SW 1271 (cell line): ENCODE results near the gene PARP3.
"Not testable (repeated sequence)": the region's sequence is repeated elsewhere in the genome, so short reads cannot be mapped to it uniquely, and the experiment has no call there.

Experiments used
- DNase-seq, 2 experiments: peaks; one replicate each; lab custom pipeline; 2025; lab: John Stamatoyannopoulos, UW

The PARP3 gene

DNA sequence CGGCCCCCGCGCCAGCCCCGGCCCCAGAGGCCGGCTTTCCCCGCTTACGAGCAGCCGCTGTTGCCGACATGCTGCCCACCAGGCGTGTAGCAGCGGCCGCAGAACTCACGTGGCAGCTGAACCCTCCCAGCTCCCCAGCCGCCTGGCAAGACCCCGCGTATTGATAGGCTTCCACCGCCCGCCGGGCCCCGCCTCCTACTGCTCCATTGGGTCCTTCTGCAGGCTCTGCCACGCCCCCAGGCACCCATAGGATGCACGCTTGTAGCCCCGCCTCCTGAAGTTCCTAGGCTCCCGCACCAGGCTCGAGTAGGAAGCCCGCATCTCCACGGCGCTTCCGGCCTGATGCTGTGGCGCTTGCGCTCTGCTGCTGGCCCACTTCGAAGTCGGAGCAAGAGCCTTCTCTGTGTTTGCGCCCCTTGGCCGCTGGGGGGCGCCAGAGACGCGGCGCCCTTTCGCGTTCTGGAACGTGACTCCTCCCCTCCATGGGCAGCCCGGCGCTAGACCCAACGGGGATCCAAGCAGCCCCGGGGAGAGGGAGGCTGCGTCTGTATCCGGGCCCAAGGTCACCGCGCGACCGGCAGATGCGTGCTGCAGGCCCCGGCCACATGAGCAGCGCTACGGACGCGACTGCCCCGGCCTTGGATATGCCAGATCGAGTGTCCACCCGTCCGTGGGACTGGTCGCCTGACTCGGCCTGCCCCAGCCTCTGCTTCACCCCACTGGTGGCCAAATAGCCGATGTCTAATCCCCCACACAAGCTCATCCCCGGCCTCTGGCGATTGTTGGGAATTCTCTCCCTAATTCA is at the start of gene PARP3, which contains the start of gene RRP9:
TSS of gene PARP3 (plus strand) at position 566 of the 805 bp plus-strand sequence. CDS start 993 bp downstream, outside the sequence.
TSS of gene RRP9 (minus strand) at position 107 of the 805 bp plus-strand sequence. CDS start at position 70, 37 bp downstream.
- DNase-seq, result peak; percentile 91 to 98

DNA sequence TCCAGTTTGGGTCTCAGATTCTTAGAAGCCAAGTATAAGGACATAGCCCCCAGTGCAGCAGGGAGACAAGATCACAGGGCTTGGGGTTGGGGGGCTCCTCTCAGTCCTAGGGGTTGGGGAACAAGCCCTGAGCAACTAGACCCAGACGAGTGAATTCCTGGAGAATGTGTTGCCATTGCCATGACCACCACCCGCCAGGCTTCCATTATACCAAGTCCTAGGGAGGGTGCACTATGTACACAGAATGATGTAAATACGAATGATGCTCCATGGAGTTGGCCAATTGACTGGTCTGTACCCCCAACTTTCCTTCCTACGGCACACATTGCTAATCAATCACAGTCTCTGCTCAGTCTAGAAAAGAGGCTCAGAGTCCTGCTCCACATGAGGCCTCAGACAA is 47.8 kb upstream of the PARP3 start:
- DNase-seq, result no peak

DNA sequence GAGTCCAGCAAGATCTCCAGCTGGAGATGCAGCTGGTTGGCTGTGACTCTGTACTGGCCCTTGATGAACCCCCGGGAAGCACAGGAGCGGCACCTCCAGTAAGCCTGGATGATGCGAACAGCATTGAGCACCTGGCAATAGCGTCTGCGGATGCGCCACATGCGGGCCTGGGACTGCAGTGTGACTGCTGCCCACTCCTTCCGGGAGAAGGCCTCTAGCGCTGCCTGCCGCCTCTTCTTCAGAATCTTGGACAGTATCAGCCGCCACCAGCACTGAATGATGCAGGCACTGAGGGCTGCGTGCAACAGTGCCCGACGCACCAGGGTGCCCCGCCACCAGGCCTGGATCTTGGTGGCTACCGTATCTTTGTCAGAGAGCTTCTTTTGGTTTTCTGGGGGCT is 47.2 kb upstream of the PARP3 start:
- DNase-seq, result no peak

DNA sequence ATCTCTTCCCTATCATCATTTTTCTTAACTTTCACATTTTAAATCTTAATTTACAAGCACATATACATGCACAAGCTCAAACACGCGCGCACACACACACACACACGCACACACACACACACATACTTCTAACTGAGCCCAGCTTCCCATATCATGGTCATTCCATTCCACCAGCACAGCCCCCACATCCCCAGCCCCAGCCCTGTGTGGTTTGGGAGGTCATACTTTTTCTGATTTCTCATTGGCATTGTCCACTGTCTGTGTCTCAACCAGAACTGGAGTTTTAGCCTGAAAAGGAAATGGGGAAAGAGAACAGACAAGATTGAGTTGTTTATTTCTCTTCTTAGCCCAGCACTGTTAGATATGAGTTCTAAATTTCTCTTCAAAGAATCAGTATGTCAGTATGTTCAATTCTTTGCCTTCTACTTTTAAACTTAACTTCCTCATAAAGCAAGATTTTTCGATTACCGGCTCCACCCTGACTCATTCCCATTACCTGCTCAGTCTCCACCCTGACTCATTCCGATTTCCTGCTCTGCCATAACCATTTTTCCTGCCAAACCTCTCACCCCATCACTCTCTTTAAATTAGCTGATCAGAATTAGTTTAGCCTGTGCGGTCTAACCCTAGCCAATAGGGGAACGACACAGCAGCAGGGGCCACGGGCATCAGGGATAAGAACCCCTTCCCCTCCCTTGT is 45.4 kb upstream of the PARP3 start:
- no peak for DNase-seq

DNA sequence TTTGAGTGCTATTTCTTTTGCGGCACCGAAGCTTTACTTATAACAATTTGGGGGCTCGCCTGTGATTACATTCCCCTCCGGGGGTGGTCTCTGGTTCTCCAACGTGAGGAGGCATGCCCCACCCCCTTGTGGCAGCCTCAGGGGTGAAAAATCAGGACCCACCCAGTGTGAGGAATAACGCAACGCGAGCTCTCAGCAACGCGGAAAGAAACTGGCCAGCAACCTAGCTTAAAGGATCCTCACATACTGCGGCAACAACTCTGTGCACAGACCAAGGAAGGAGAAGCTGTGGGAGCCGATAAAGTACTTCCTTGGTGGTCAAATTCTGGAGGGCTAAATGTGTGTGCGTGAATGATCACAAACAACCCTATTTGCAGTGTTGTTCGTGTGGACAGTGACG is 44.8 kb upstream of the PARP3 start:
- DNase-seq, result no peak

DNA sequence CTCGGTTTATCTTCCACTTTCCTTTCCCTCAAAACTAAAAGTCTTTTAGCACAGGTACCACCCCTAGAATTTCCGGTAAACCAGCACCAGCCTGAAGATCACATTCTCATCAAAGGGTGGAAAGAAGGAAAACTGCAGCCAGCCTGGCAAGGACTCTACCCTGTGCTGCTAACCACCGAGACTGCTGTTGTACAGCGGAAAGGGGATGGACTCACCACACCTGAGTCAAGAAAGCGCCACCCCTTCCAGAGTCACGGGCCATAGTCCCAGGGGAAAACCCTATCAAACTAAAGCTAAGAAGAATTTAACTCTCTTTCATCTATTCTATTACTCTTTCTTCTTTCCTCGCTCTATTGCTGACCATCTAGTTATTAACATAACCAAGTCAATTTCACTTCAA is 42.1 kb upstream of the PARP3 start:
- DNase-seq, result not testable (repeated sequence)

DNA sequence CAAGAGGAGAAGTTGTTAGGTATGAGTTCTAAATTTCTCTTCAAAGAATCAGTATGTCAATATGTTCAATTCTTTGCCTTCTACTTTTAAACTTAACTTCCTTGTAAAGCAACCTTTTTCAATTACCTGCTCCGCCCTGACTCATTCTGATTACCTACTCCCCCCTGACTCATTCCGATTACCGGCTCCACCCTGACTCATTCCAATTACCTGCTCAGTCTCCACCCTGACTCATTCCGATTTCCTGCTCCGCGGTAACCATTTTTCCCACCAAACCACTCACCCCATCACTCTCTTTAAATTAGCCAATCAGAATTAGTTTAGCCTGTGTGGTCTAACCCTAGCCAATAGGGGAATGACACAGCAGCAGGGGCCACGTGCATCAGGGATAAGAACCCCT is 39.8 kb upstream of the PARP3 start:
- DNase-seq, result not testable (repeated sequence)

DNA sequence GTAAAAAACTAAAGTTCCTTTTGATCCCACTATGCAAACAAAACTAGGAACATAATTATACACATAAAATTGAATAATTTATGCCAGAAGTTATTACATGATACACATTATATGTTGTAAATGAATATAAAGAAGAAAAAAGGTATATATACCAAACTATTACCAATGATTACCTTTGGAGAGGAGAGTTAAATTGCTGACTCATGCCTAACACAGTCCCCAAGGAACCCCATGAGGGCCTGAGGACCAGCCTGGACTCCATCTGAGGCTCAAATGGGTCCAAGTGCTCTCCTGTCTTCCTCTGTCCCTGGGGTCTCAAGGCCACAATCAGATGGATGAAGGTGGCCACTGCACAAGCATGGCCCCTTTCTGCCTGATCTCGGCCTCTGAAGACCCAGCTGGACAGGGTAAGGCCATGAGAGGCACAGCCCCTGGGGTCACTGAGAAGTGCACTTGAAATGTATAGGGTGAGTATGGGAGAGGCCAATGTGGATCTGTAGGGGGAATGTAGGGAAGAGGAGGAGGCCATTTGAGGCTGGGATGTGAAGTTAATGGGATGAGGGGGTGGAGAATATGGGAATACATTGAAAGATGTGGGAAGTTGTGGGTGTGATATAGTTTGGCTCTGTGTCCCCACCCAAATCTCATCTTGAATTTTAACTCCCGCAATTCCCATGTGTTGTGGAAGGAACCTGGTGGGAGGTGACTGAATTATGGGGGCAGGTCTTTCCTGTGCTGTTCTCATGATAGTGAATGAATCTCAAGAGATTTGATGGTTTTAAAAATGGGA is 37.9 kb upstream of the PARP3 start:
- no peak for DNase-seq

DNA sequence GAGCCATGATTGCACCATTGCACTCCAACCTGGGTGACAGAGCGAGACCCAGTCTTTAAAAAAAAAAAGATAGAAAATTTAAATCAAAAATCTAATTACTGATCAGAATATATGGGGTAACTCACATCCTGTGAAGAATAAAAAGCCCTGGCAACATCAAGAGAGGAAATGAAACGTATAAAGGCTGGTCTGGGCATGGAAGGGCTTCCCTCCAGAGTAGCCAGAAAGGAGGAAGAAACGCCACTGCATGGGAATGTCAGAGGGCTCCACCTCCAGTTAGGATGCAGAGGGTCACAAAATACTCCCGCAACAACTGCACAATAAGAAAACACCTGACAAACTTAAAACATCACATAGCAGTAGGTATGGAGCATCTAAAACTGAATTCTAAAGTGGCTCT is 34.1 kb upstream of the PARP3 start:
- DNase-seq, result no peak

DNA sequence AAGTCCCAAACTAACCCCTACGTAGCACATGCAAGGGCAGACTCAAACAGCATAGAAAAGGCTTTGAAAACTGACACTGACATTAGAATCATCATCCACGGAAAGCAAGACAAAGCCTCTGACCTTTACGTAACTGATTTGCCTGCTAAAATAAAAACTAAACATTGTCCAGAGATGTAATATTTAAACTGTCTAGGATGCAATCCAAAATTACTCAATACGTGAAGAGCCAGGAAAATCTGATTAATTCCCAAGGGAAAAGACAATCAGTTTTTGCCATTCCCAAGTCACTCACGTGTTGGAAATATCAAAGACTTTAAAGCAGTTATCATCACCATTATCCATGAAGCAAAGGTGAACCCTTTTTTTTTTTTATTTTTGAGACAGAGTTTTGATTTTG is 25.7 kb upstream of the PARP3 start:
- no peak for DNase-seq

DNA sequence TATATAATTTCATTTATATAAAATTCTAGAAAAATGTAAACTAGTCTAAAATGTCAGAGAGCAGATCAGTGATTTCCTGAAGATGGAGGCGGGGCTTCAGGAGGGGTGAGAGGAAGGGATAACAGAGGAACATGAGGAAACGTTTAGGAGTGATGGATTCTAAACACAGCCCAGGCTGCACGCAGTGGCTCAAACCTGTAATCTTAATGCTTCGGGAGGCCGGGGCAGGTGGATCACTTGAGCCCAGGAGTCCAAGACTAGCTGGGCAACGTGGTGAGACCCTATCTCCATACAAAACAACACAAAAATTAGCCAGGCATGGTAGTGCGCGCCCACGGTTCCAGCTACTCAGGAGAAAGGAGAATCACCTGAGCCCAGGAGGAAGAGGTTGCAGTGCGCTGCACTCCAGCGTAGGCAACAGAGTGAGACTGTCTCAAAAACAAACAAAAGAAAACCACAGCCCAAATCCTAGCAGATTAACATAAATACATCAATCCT is 21.0 kb upstream of the PARP3 start:
- no peak for DNase-seq

DNA sequence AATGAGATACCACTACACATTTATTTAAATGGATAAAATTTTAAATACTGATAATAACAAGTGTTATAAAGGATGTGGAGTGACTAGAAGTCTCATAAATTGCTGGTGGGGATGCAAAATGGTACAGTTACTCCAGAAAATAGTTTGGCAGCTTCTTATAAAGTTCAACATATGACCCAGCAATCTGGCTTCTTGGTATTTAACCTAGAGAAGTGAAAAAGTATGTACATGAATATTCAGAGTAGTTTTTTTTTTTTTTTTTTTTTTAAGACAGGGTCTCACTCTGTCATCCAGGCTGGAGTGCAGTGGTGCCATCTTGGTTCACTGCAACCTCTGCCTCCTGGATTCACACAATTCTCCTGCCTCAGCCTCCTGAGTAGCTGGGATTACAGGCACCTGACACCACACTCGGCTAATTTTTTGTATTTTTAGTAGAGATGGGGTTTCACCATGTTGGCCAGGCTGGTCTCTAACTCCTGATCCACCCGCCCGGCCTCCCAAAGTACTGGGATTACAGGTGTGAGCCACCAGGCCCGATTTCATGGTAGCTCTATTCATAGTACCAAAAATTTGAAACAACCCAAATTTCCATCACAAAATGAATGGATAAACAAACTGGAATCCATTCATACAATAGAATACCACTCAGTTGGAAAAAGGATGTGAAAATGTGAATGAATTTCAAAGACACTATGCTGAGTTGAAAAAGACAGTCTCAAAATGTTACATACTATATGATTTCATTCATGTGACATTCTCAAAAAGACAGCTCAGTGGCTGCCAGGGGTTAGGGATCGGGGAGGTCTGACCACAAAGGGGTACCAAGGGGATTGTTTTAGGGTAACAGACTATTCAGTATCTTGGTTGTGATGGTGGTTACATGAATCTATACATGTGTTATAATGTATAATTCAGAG is 14.8 kb upstream of the PARP3 start:
- DNase-seq, result no peak

DNA sequence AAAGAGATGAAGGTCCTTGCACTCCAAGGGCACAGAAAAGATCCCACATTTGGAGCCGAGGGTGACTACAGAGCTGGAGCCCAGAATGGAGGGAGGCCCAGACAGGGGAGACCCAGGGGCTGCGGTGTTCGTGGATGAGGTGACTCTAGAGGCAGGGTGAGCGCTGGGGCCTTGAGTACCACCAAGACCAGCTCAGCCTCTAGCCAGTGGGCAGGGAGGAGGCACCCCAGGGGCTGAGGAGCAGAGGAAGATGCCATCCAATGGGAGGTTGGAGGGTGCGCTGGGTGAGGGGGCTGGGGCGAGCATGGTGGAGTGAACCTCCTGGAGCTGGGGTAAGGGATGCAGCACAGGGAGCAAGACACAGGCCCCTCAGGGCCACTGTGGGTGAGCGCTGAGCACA is 13.7 kb upstream of the PARP3 start:
- DNase-seq, result no peak

DNA sequence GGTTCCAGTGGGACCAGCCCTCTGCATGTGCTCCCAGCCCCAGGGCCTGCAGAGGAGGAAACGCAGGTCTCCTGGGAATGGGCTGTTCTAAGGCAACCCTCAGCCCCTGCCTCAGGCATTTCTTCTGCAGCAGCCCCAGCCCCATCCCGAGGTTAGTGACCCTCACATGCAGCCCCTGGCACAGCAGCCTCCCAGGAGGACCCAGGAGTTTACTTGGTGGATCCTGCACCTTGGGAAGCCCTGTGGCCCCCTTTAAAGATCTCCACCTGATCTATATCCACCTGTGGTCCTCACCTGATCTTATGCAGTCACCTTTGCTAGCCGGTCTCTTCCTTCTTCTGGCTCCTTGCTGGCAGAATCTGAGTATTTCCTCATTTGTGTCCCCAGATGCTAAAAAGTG is 13.2 kb upstream of the PARP3 start:
- not testable (repeated sequence) for DNase-seq

DNA sequence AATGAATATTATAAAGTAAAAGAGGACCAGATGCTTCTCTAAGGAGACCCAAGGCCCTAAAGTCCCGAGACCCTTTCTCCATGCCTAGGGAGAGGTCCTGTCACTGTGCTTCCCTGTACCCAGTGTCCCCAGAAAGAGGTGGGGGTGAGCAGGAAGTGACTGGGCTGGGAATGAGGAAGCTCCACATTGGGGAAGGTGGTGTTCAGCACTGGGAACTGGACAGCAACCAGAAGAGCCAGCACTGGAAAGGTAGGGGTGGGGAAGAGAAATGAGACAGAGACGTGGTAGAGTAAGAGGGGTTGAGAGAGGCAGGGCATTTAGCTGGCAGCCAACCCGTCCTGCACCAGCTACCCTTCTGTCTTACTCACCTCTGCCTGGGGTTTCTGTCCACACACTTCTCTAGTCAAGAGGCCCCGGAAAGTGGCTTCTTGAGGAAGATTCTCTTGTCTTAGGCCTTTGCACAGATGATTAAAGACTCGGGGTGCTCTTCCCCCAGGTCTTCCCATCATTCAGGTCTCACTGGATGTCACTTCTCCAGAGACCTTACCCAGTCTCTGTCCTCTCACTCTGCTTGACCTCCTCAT is 12.7 kb upstream of the PARP3 start:
- DNase-seq, result no peak

DNA sequence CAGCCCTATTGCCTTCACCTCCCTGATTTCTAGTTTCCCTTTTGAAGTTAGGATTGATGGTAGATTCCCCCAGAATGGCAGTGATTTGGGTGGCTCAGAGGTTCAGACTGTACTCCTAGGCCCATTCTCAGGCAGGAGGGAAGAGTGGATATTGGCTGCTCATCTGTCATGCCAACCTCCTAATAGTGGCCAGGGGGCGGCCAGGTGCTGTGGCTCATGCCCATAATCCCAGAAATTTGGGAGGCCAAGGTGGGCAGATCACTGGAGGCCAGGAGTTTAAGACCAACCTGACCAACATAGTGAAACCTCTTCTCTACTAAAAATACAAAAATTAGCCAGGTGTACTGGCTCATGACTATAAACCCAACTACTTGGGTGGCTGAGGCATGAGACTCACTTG is 11.7 kb upstream of the PARP3 start:
- DNase-seq, result no peak

DNA sequence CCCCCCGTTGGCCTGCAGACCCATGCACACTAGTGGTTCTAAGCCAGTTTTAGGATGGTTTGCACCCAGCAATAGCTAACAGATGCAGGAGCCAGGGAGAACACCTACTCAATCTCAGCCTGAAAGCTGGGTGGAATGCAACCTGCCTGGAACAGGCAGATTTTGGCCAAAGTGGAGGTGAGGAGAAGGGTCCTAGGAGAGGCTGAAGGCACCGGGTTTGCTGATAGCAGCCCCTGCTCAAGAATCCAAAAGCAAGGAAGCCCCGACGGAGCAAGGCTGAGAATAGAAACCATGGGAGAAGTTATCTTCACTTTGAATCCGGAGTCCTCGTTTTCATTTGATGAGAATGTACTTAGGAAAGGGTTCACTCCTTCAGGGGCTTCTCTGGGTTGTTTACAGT is 10.4 kb upstream of the PARP3 start:
- DNase-seq, result no peak

DNA sequence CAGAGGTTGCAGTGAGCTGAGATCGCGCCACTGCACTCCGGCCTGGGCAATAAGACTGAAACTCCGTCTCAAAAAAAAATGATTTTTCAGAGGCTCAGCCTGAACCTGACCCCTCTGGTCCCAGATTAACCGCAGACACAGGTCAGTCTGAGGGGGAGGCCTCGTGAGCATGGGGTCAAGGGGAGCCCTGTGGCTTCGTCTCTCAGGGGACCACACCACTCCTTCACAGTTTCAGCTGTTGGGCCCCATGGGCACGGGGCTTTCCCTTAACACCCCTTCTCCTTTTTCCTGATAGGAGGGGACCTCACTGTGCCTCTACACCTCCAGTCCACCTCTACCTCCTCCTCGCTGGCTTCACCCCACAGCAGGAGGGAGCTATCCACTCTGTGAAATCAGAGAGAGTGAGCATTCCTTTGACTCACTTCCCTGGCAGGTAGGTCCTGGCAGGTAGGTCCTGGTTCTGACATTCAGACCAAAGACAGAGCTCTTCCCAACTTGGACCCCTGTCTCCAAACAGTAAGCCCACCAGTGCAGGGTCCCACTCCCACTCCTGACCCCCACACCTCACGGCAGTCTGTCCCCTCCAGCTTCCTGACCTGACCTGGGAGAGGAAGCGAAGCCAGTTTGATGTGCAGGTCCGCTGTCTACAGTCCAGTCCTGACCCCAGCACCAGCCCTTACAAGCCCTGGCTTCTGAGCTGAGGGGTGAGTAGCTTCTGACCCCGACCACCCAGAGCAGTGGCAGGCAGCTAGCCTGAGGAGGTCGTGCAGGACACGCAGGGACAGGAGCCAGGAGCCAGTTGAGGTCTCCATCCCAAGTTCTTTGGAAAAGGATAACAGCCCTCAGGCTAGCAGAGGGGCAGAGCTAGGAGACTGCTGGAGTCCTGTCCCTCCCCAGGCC is 9.4 kb upstream of the PARP3 start:
- no peak for DNase-seq

DNA sequence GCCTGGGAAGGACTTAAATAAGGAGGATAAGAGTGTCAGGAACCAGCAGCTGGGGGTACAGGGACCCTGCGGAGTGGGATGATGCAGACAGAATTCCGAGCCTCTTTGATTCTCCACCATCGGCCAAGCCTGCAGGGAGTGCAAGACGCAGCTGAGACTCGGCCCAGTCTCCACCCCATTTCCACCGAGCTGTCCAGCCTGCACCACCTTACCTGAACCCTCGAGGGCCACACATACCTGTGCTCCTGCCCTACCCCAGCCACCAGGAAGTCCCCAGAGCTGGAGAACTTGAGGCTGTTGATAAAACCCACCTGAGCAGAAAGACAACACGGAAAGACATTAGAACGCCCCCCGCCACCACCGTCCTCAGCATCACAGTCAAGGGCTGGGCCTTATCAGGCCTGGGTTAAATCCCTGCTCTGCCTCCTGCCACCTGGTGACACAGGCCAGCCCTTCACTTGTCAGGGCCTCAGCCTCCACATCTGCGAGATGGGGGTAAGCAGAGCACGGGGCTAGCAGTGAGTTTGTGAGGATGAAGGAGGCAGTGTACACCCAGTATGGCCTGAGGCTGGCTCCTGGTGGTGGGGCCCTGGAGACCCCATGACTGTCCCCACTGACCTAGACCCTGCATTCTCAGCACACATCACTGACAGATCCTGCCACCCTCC is 8.6 kb upstream of the PARP3 start:
- no peak for DNase-seq
